Prostate gland (tissue), 2 donors: ENCODE measurements around the gene NRBF2. TPM values are rescaled to one million over a fixed set of nuclear protein-coding genes. Genes with fewer than 3 reads are reported as not detected.

Experiments used
- DNase-seq: peaks from one replicate; pipeline ENCODE4 v3.0.0-alpha.2; 2019; ENCODE audit warnings: low spot score
- H3K27ac ChIP-seq, 2 donors: fragments of 200-600 bp; sonication (generic); 2 replicates each; pipeline ENCODE4 v1.5.1; 2017 to 2019
- H3K27me3 ChIP-seq: fragments of 200-600 bp; sonication (generic); replicated peaks from 2 replicates; pipeline ENCODE4 v1.5.1; 2019; ENCODE audit not compliant: insufficient read depth
- H3K36me3 ChIP-seq, 2 donors: fragments of 200-600 bp; sonication (generic); 1 replicate in 1 of 2; 2 replicates in 1 of 2; pipeline versions ENCODE4 v1.5.1 to v1.8.1; 2017 to 2019
- H3K4me1 ChIP-seq: fragments of 200-600 bp; sonication (generic); replicated peaks from 2 replicates; pipeline ENCODE4 v1.5.1; 2019
- H3K4me3 ChIP-seq, 2 donors: fragments of 200-600 bp; sonication (generic); 2 replicates each; pipeline ENCODE4 v1.5.1; 2017 to 2019
- H3K9me3 ChIP-seq: fragments of 200-600 bp; sonication (generic); 2 replicates; pipeline ENCODE4 v1.5.1; 2017
- CTCF ChIP-seq, 4 experiments: fragments of 200-600 bp in 2 of 4; fragments of 450-650 bp in 2 of 4; sonication (generic) in 2 of 4; IDR thresholded peaks; 1 replicate in 3 of 4; 2 replicates in 1 of 4; pipeline ENCODE4 v1.5.1; 2016 to 2019; ENCODE audit warnings: antibody characterized with exemption in 4 of 4, mild to moderate bottlenecking in 2 of 4, moderate library complexity in 2 of 4
- POLR2A ChIP-seq: fragments of 450-650 bp; IDR thresholded peaks from one replicate; pipeline ENCODE4 v1.6.1; 2016; ENCODE audit warnings: antibody characterized with exemption, mild to moderate bottlenecking
- POLR2AphosphoS5 ChIP-seq: sonication (generic); formaldehyde crosslinking; IDR thresholded peaks from one replicate; pipeline ENCODE4 v1.6.1; 2017; ENCODE audit warnings: antibody characterized with exemption
- WGBS: methylation state at CpG from one replicate; pipeline ENCODE4 v1.1.5; 2018; 5-methylcytosine and 5-hydroxymethylcytosine counted together
- intact Hi-C: fragments of 100-400 bp; cut with DNase I; formaldehyde crosslinking; loops from one replicate; pipeline ENCODE4 v1.14.2; 2022
- small RNA-seq, 2 donors: library from RNA; depleted of rRNA; stranded (forward); fragments of <200 nt; gene quantifications; one replicate each; pipeline ENCODE3, GENCODE V24; 2016
- total RNA-seq, 2 donors: library from RNA; depleted of rRNA; stranded (reverse); fragments of >200 nt; gene quantifications; one replicate each; pipeline ENCODE4 v1.1.0, GENCODE V29; 2016

The NRBF2 gene
- total RNA-seq, 2 donors from 2014 or later = 15.7 to 20.6 TPM

- intact Hi-C loops = no loop called here
- no peak for DNase-seq
- Histone ChIP-seq H3K27ac (no peak overlapping the region), H3K36me3 (no peaks in the 10 kb centered on the region), H3K4me1 (no peaks in the 10 kb centered on the region), H3K9me3 (no peaks in the 10 kb centered on the region), H3K27me3 (no peaks in the 10 kb centered on the region), H3K4me3 (no peak overlapping the region)
- TF ChIP-seq CTCF (IDR thresholded peaks at IDR 0.05) (no peak), POLR2A (no peak), POLR2AphosphoS5 (no peak)
- 54% methylated on average over 2 of the region's 2 CpGs for WGBS
Observed at GRCh38 chr10:63197344-63198092, 64.4 kb downstream of the NRBF2 start.

GRCh38 chr10:63199716-63200115 lies 66.6 kb downstream of the NRBF2 start:
- H3K4me1 ChIP-seq = peaks cover 9% of the 10 kb centered on the region
- no peaks in the 10 kb centered on the region for H3K27me3 ChIP-seq
- H3K4me3 ChIP-seq = no peak overlapping the region
- H3K9me3 ChIP-seq = no peaks in the 10 kb centered on the region
- WGBS = 95% methylated on average over 2 of the region's 2 CpGs
- TF ChIP-seq CTCF (IDR thresholded peaks at IDR 0.05) (no peak), POLR2A (no peak), POLR2AphosphoS5 (no peak)
- no peaks in the 10 kb centered on the region for H3K36me3 ChIP-seq
- no peak overlapping the region for H3K27ac ChIP-seq
- intact Hi-C loops = loop anchor here (10.0 kb wide), 1 partner anchor 325 kb away; the partner anchor contains the start of gene REEP3
- DNase-seq = no peak

DNA sequence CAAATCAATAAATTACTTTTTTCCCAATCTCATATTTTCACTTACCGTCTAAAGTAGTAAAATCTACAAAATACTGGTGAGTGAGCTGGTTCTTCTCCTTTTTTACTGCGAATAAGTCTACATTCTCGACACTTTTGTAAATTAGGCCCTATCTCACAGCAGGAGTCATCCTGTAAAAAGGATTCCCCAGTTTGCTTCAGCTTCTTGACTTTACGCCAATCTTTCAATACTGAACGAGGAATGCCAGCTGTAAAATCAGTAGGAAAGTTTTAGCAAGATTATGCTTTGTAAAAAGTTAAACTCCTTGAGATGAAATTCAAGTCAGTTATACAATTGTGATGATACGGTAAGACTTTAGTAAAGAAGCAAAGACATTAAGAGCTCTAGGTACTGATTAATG lies 67.3 kb downstream of the NRBF2 start:
- H3K27ac ChIP-seq = no peak overlapping the region
- H3K4me1 ChIP-seq = peaks cover 9% of the 10 kb centered on the region
- no peaks in the 10 kb centered on the region for H3K36me3 ChIP-seq
- intact Hi-C loops = loop anchor here (10.0 kb wide), 1 partner anchor 324 kb away; the partner anchor contains the start of gene REEP3
- 30% methylated on average over 6 of the region's 6 CpGs for WGBS
- DNase-seq = no peak
- TF ChIP-seq POLR2AphosphoS5 (no peak), POLR2A (no peak), CTCF (IDR thresholded peaks at IDR 0.05) (no peak)
- H3K9me3 ChIP-seq = no peaks in the 10 kb centered on the region
- no peak overlapping the region for H3K4me3 ChIP-seq
- no peaks in the 10 kb centered on the region for H3K27me3 ChIP-seq

GRCh38 chr10:63201118-63201517 lies 68.0 kb downstream of the NRBF2 start:
- H3K27ac ChIP-seq = peak overlapping the region in 1 of 2 donors; percentile 10
- H3K4me3 ChIP-seq = no peak overlapping the region
- H3K4me1 ChIP-seq = peaks cover 9% of the 10 kb centered on the region
- no peaks in the 10 kb centered on the region for H3K36me3 ChIP-seq
- TF ChIP-seq POLR2A (no peak), POLR2AphosphoS5 (no peak), CTCF (IDR thresholded peaks at IDR 0.05) (no peak)
- intact Hi-C loops = loop anchor here (10.0 kb wide), 1 partner anchor 324 kb away; the partner anchor contains the start of gene REEP3
- 0% methylated on average over 1 of the region's 1 CpG for WGBS
- no peak for DNase-seq
- H3K9me3 ChIP-seq = no peaks in the 10 kb centered on the region
- H3K27me3 ChIP-seq = no peaks in the 10 kb centered on the region

Small RNAs within 50 kb of the gene (small RNA-seq; reads per million reads assigned to genes)
- 0 reads per million in 2 donors for gene RNU6-543P
